Keratinocyte (primary cell): ENCODE measurements around the gene SRCIN1. TPM values are rescaled to one million over a fixed set of nuclear protein-coding genes. Genes with fewer than 3 reads are reported as not detected.
"Not testable (repeated sequence)": the region's sequence is repeated elsewhere in the genome, so short reads cannot be mapped to it uniquely, and the experiment has no call there.

Experiments used
- DNase-seq: peaks from one replicate; pipeline ENCODE4 v3.0.0-alpha.2; 2011; ENCODE audit warnings: low read depth, missing footprints, low spot score
- FAIRE-seq: peaks from 2 replicates; lab custom pipeline; 2011; peaks lifted over from hg19 to GRCh38; lab: Jason Lieb, UNC
- H2AFZ ChIP-seq: 2 replicates; pipeline ENCODE4 v1.6.0; 2012; ENCODE audit warnings: low read length, control low read depth, inconsistent platforms; ENCODE audit not compliant: control insufficient read depth
- H3K27ac ChIP-seq: 2 replicates; pipeline ENCODE4 v1.5.1; 2011; ENCODE audit warnings: low read length; ENCODE audit not compliant: control insufficient read depth, insufficient read depth
- H3K27me3 ChIP-seq: 3 replicates; pipeline ENCODE4 v1.6.0; 2011; ENCODE audit warnings: low read length; ENCODE audit not compliant: control insufficient read depth, insufficient read depth; ENCODE audit errors: extremely low read depth
- H3K36me3 ChIP-seq, 2 experiments: 2 replicates in 1 of 2; 3 replicates in 1 of 2; pipeline ENCODE4 v1.5.1; 2011; ENCODE audit warnings: low read length in 2 of 2, mild to moderate bottlenecking in 1 of 2; ENCODE audit not compliant: control insufficient read depth in 2 of 2, insufficient read depth in 2 of 2; ENCODE audit errors: extremely low read depth in 1 of 2
- H3K4me1 ChIP-seq: 3 replicates; pipeline ENCODE4 v1.5.1; 2011; ENCODE audit warnings: low read length; ENCODE audit not compliant: control insufficient read depth, insufficient read depth; ENCODE audit errors: extremely low read depth
- H3K4me2 ChIP-seq: 3 replicates; pipeline ENCODE4 v1.6.0; 2011; ENCODE audit warnings: low read depth, low read length; ENCODE audit not compliant: control insufficient read depth, insufficient read depth; ENCODE audit errors: extremely low read depth
- H3K4me3 ChIP-seq, 3 experiments: fragments of 200-600 bp in 1 of 3; sonication (generic) in 1 of 3; 2 replicates in 2 of 3; 3 replicates in 1 of 3; pipeline ENCODE4 v1.5.1; 2011 to 2016; ENCODE audit warnings: low read length in 3 of 3, mild to moderate bottlenecking in 3 of 3, control low read depth in 2 of 3, inconsistent platforms in 1 of 3, low read depth in 1 of 3, mixed read lengths in 1 of 3, mixed run types in 1 of 3, moderate library complexity in 1 of 3; ENCODE audit not compliant: control insufficient read depth in 2 of 3, insufficient read depth in 2 of 3; ENCODE audit errors: extremely low read depth in 1 of 3
- H3K79me2 ChIP-seq: 2 replicates; pipeline ENCODE4 v1.6.0; 2012; ENCODE audit warnings: low read length; ENCODE audit not compliant: control insufficient read depth, insufficient read depth
- H3K9ac ChIP-seq: 3 replicates; pipeline ENCODE4 v1.6.0; 2011; ENCODE audit warnings: low read length; ENCODE audit not compliant: control insufficient read depth, insufficient read depth; ENCODE audit errors: extremely low read depth
- H3K9me1 ChIP-seq: 3 replicates; pipeline ENCODE4 v1.6.0; 2011; ENCODE audit warnings: low read length; ENCODE audit not compliant: control insufficient read depth, insufficient read depth; ENCODE audit errors: extremely low read depth
- H3K9me3 ChIP-seq: 2 replicates; pipeline ENCODE4 v1.5.1; 2012; ENCODE audit warnings: low read depth, low read length; ENCODE audit not compliant: control insufficient read depth
- H4K20me1 ChIP-seq: 3 replicates; pipeline ENCODE4 v1.6.0; 2011; ENCODE audit warnings: low read length; ENCODE audit not compliant: control insufficient read depth, insufficient read depth; ENCODE audit errors: extremely low read depth
- dilution Hi-C: fragments of 300-500 bp; cut with MboI; formaldehyde crosslinking; loops from one replicate; pipeline ENCODE4 v1.7.0; 2020; ENCODE audit warnings: low sequenced_read_pairs; ENCODE audit not compliant: extremely low pct_ligation_motif_present
- polyA plus RNA-seq, 5 experiments: library from polyadenylated mRNA; depleted of rRNA in 3 of 5; stranded (reverse) in 3 of 5; stranded (forward) in 1 of 5; unstranded in 1 of 5; fragments of >200 nt; gene quantifications; 1 replicate in 1 of 5; 2 replicates in 3 of 5; 3 replicates in 1 of 5; pipeline versions ENCODE4 v1.2.1 to v1.2.3, GENCODE V29; 2011 to 2012; ENCODE audit warnings: missing spikeins in 2 of 5, low read depth in 1 of 5, low replicate concordance in 1 of 5

The SRCIN1 gene
- polyA plus RNA-seq, 1 donor (not counting 4 experiments of a cell fraction or from before 2014, with no cell fraction given) = 0.37 TPM

GRCh38 chr17:38482039-38482699, 123.6 kb downstream of the SRCIN1 start:
- not testable (repeated sequence) for DNase-seq

More at GRCh38 chr17:38482039-38482699, 123.6 kb downstream of the SRCIN1 start:
- H3K79me2 ChIP-seq, dilution Hi-C loops, H3K27ac ChIP-seq, H3K27me3 ChIP-seq, H3K9ac ChIP-seq, H3K9me3 ChIP-seq, H3K4me3 ChIP-seq, H3K4me1 ChIP-seq, H3K9me1 ChIP-seq, FAIRE-seq, H2AFZ ChIP-seq, H3K4me2 ChIP-seq, H4K20me1 ChIP-seq: not testable (repeated sequence)
- H3K36me3 ChIP-seq = peaks cover 7 to 14% of the 10 kb centered on the region in 2 experiments

Other genes with a start within 250 kb of the SRCIN1 start
- 6.0 to 12.3 TPM (median 6.1 TPM) in 3 replicates for gene ARHGAP23, start 177.5 kb downstream of the SRCIN1 start, polyA plus RNA-seq
- 2.1 to 4.4 TPM (median 3.2 TPM) in 3 replicates for gene EPOP, start 69.0 kb upstream of the SRCIN1 start, polyA plus RNA-seq
- 17.4 to 18.1 TPM (median 17.7 TPM) in 3 replicates for gene MLLT6, start 99.3 kb upstream of the SRCIN1 start, polyA plus RNA-seq
- 10.4 to 25.6 TPM (median 17.1 TPM) in 3 replicates for gene CISD3, start 124.4 kb upstream of the SRCIN1 start, polyA plus RNA-seq
- gene PCGF2, start 142.4 kb upstream of the SRCIN1 start, polyA plus RNA-seq = 3.3 to 6.9 TPM (median 4.1 TPM) in 3 replicates
- gene PSMB3, start 146.8 kb upstream of the SRCIN1 start, polyA plus RNA-seq = 294 to 346 TPM (median 316 TPM) in 3 replicates
- gene PIP4K2B, start 193.6 kb upstream of the SRCIN1 start, polyA plus RNA-seq = 26.4 to 29.2 TPM (median 29.2 TPM) in 3 replicates
- gene CWC25, start 219.4 kb upstream of the SRCIN1 start, polyA plus RNA-seq = 12.7 to 15.3 TPM (median 14.9 TPM) in 3 replicates
- gene RPL23, start 247.8 kb upstream of the SRCIN1 start, polyA plus RNA-seq = 2,125 to 2,966 TPM (median 2,468 TPM) in 3 replicates